Measurements from ENCODE around the gene PASK. TPM values are rescaled to one million over a fixed set of nuclear protein-coding genes. Genes with fewer than 3 reads are reported as not detected.

PASK gene
- total and polyA plus RNA-seq, 9 of the 15 experiments (the other 6 are each of a cell fraction or from before 2014, with no cell fraction given): 1.5 to 30.3 (median 9.9) TPM

DNA sequence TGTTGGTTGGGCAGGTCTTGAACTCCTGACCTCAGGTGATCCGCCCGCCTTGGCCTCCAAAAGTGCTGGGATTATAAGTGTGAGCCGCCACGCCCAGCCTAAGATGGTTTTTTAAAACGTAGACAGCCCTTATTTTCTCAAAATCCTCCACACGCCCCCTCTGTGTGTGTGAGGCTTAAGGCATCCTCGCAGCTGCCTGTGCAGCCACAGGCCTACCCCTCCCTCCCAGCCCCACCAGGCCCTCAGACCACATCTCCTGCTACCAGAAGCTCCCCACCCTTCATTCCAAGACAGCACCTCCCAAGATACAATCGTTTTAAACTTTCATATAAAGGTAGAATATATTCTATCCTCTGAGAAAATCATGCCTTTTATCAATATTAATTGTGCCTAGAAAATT, 44.0 kb upstream of the PASK start:
- TF ChIP-seq ZEB2 (IDR thresholded peaks at IDR 0.05): no peak
- TF ChIP-seq ERF (CRISPR knock-in tag; IDR thresholded peaks at IDR 0.05): no peak
- no peak for TF ChIP-seq ZNF696 (CRISPR knock-in tag; conservative IDR thresholded peaks at IDR 0.05)
- no peak for TF ChIP-seq ZNF780A (CRISPR knock-in tag; IDR thresholded peaks at IDR 0.05)
- no peak for TF ChIP-seq ZNF253 (CRISPR knock-in tag; conservative IDR thresholded peaks at IDR 0.05)
- TF ChIP-seq, protein P1, sequence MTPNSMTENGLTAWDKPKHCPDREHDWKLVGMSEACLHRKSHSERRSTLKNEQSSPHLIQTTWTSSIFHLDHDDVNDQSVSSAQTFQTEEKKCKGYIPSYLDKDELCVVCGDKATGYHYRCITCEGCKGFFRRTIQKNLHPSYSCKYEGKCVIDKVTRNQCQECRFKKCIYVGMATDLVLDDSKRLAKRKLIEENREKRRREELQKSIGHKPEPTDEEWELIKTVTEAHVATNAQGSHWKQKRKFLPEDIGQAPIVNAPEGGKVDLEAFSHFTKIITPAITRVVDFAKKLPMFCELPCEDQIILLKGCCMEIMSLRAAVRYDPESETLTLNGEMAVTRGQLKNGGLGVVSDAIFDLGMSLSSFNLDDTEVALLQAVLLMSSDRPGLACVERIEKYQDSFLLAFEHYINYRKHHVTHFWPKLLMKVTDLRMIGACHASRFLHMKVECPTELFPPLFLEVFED (CRISPR knock-in tag; conservative IDR thresholded peaks at IDR 0.05): no peak
- no peak for TF ChIP-seq FOXJ3 (CRISPR knock-in tag; IDR thresholded peaks at IDR 0.05)
- no peak for TF ChIP-seq PHB2 (IDR thresholded peaks at IDR 0.05; ENCODE audit: low read depth)
- no peak for TF ChIP-seq ATF1 (CRISPR knock-in tag; IDR thresholded peaks at IDR 0.05)
- TF ChIP-seq ATF1 (tag; IDR thresholded peaks at IDR 0.05): no peak
- TF ChIP-seq DNMT1 (IDR thresholded peaks at IDR 0.05): no peak
- no peak for TF ChIP-seq MAZ (CRISPR knock-in tag; conservative IDR thresholded peaks at IDR 0.05 in 1 of 2, IDR thresholded peaks at IDR 0.05 in 1 of 2)
- TF ChIP-seq ARHGAP35 (IDR thresholded peaks at IDR 0.05; ENCODE audit: partially characterized antibody): no peak
- no peak for TF ChIP-seq ZNF431 (CRISPR knock-in tag; IDR thresholded peaks at IDR 0.05)
- TF ChIP-seq, protein P2, sequence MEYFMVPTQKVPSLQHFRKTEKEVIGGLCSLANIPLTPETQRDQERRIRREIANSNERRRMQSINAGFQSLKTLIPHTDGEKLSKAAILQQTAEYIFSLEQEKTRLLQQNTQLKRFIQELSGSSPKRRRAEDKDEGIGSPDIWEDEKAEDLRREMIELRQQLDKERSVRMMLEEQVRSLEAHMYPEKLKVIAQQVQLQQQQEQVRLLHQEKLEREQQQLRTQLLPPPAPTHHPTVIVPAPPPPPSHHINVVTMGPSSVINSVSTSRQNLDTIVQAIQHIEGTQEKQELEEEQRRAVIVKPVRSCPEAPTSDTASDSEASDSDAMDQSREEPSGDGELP (CRISPR knock-in tag; IDR thresholded peaks at IDR 0.05; ENCODE audit: borderline replicate concordance): no peak
- TF ChIP-seq ZNF24 (IDR thresholded peaks at IDR 0.05): no peak
- TF ChIP-seq, protein P3, sequence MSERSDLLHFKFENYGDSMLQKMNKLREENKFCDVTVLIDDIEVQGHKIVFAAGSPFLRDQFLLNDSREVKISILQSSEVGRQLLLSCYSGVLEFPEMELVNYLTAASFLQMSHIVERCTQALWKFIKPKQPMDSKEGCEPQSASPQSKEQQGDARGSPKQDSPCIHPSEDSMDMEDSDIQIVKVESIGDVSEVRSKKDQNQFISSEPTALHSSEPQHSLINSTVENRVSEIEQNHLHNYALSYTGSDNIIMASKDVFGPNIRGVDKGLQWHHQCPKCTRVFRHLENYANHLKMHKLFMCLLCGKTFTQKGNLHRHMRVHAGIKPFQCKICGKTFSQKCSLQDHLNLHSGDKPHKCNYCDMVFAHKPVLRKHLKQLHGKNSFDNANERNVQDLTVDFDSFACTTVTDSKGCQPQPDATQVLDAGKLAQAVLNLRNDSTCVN (CRISPR knock-in tag; IDR thresholded peaks at IDR 0.05): no peak
- H3K9me3 ChIP-seq (replicated peaks; ENCODE audit: control insufficient read depth, insufficient read depth, low read depth, low read length): no peaks in the 10 kb centered on the region
- intact Hi-C loops (cut with micrococcal nuclease) (no loop called here), in situ Hi-C loops (cut with MboI) (no loop called here)
- no TSS peak for BruUV-seq (replicated peaks)
- FAIRE-seq (no peak), DNase-seq (ENCODE audit: extremely low read depth in 1 of 4, low spot score in 3 of 4) (no peak), ATAC-seq (no peak)
- no peaks in the 10 kb centered on the region for H4K20me1 ChIP-seq (replicated peaks; ENCODE audit: control insufficient read depth, insufficient read depth, low read length)
- H3K36me3 ChIP-seq (ENCODE audit: control insufficient read depth, insufficient read depth, low read length): no peaks in the 10 kb centered on the region
- H3K4me2 ChIP-seq (ENCODE audit: insufficient read depth, low read length): no peak overlapping the region
- POLR2A ChIA-PET: no interaction called here
- no peaks in the 10 kb centered on the region for H3K79me2 ChIP-seq (ENCODE audit: control insufficient read depth, insufficient read depth, low read length)
- H3K9me1 ChIP-seq (ENCODE audit: control insufficient read depth, insufficient read depth, low read length): no peaks in the 10 kb centered on the region
- H3K4me1 ChIP-seq (replicated peaks in 1 of 2; ENCODE audit: control insufficient read depth in 2 of 2, insufficient read depth in 2 of 2, low read length in 2 of 2): peaks cover 0 to 27% of the 10 kb centered on the region in 2 experiments; a peak in 2 of 5 replicates
- H3K27ac ChIP-seq (ENCODE audit: extremely low read depth, low read depth, low read length): no peak overlapping the region
- no peak overlapping the region for H2AFZ ChIP-seq (ENCODE audit: low read depth, low read length)
- CTCF ChIA-PET (ENCODE audit: low intra/inter-chr PET ratio): no interaction called here
- 48% methylated on average over 5 of the region's 8 CpGs for WGBS (ENCODE audit: insufficient coverage, low coverage, missing lambda C conversion rate)
- no peak overlapping the region for H3K9ac ChIP-seq (ENCODE audit: insufficient read depth in 1 of 2, low read depth in 2 of 2, low read length in 2 of 2)
- H3K27me3 ChIP-seq (ENCODE audit: control insufficient read depth in 2 of 2, insufficient read depth in 2 of 2, low read length in 2 of 2): no peaks in the 10 kb centered on the region; a peak in 2 of 5 replicates
- H3K4me3 ChIP-seq: no peak overlapping the region
